ENCODE measurements around the gene C3orf20.
A peak's percentile ranks its signal among the peaks of the same experiment; 100 is the strongest.
"Not testable (repeated sequence)": the region's sequence is repeated elsewhere in the genome, so short reads cannot be mapped to it uniquely, and the experiment has no call there.

Gene C3orf20

DNA sequence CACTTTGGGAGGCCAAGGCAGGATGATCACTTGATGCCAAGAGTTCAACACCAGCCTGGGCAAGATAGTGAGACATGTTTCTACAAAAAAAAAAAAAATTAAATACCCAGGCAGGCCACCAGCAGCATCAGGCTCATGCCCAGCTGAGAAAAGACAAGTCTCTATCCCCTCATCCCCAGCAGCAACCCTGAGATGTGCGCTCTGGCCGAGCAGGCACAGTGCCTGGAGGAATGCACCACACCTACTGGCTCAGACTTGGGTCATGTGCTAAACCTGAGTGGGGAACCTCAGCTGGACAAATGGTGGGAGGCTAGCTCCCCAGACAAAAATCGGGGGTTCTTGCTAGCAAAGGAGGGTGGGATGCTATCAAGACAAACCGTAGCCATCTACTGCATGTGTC, 33.6 kb upstream of the C3orf20 start:
- Mint-ChIP-seq H3K36me3 (no peaks in the 10 kb centered on the region), H3K9me3 (no peaks in the 10 kb centered on the region), H3K4me3 (no peak overlapping the region), H3K4me1 (no peaks in the 10 kb centered on the region), H3K27ac (no peak overlapping the region), H3K27me3 (peaks cover 31 to 43% of the 10 kb centered on the region in 2 donors)
- ATAC-seq (replicated peaks) (no peak), DNase-seq (no peak)

- no peaks in the 10 kb centered on the region for H3K36me3 Mint-ChIP-seq
- H3K4me1 Mint-ChIP-seq, result peaks cover 3 to 12% of the 10 kb centered on the region in 2 donors
- ATAC-seq (replicated peaks) (no peak), DNase-seq (no peak)
- no peak overlapping the region for H3K4me3 Mint-ChIP-seq
- H3K27ac Mint-ChIP-seq, result no peak overlapping the region
- H3K9me3 Mint-ChIP-seq, result no peaks in the 10 kb centered on the region
- peaks cover 0 to 7% of the 10 kb centered on the region in 2 donors for H3K27me3 Mint-ChIP-seq
These were observed 29.5 kb upstream of the C3orf20 start for GRCh38 chr3:14645453-14645852.

DNA sequence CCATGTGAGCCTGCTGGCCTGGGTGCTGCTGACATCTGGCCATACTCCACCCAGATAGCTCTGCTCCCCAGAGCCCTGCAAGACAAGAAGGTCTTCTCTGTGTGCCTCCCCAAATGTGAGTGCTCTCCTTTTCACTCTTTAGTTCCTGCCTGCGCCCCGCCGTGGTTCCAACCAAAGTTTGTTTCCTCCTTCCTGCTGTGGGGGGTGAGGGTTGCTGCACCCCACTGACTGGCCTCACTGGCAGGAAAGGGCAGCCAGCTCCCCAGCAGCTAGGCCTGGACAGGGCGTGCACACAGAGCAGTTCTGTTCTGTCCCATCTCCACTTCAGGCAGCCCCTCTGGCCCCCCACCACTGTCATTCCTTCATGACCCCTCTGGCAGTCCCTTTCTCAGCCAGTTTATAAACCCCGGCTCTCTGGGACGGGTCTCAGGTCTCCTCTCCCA, 28.8 kb upstream of the C3orf20 start:
- Mint-ChIP-seq H3K27ac (no peak overlapping the region), H3K36me3 (no peaks in the 10 kb centered on the region), H3K4me3 (no peak overlapping the region), H3K4me1 (peaks cover 6 to 19% of the 10 kb centered on the region in 2 donors), H3K27me3 (peaks cover 0 to 7% of the 10 kb centered on the region in 2 donors), H3K9me3 (no peaks in the 10 kb centered on the region)
- DNase-seq (no peak), ATAC-seq (replicated peaks) (no peak)

DNA sequence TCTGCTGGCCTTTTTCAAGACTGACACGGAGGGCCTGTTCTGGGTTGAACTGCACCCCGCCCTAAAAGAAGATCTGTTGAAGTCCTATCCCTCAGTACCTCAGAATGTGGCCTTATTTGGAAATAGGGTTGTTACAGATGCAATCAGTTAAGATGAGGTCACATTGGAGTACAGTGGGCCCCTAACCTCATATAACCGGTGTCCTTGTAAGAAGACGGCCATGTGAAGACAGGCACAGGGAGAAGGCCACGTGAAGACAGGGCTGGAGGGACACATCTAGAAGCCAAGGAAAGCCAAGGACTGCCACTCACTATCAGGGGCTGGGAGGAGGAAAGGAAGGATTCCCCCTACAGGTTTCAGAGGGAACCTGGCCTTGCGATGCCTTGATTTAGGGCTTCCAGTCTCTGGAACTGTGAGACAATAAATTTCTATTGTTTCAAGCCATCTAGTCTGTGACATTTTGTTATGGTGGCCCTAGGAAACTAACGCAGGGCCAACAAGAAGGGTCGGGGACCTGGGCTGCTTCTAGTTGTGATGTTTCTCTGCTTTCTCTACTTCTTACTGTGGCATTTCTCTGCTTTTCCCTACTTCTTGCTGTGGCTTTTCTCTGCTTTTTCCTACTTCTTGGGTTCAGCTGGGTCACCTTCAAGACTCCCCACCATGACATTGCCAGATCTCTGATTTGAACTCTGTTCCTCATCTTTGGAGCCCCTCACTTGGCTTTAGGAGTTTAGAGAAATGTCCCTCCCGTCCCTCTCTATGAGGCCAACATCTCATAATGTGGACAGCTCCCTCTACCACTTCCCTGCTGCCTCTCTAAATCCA, 28.1 kb upstream of the C3orf20 start:
- Mint-ChIP-seq H3K4me3 (no peak overlapping the region), H3K36me3 (no peaks in the 10 kb centered on the region), H3K4me1 (peaks cover 6 to 21% of the 10 kb centered on the region in 2 donors), H3K9me3 (no peaks in the 10 kb centered on the region), H3K27ac (no peak overlapping the region), H3K27me3 (peaks cover 0 to 7% of the 10 kb centered on the region in 2 donors)
- DNase-seq (no peak), ATAC-seq (replicated peaks) (no peak)

DNA sequence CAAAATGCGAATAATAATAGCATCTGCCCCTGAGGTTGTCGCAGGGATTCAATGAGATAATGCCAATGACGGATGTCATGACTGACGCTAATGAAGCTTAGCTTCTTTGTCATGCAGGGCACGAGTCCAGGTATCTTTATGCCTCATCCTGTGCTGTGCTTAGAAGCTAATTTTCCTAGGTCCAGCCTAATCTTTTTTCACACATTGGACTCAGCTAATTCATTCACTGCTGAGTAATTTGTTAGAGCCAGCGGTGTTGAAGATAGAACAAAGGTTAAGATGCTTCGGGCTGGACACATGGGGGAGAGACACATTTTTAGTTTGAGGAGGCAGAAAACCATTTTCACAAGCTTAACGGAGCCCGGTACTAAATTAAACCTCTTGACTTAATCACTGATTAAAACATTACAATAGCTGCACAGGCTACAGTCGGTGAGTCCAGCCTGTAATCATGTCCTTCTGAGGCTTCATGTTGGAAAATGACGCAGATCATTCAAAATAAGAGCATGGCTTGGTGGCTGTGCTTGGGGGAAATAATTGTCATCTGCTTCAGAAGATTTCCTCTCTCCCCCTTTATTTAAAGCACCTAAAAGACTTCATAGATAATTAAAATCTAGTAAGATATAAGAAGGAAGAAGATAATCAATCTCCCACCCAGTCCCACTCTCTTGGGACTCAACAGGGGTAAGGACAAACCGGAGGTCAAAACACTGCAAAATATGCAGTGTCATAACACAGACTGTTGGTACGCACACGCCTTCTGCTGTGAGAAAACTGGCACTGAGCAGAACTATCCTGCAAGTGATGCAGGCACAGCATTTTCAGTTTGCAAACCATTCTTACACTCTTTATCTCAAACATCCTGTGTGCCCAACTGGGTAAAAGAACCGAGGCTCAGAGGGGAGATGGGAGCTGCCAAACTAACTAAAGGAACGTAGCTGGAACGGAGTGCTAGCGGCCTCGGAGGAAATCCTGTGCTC, 26.7 kb upstream of the C3orf20 start:
- Mint-ChIP-seq H3K36me3 (no peaks in the 10 kb centered on the region), H3K4me1 (peaks cover 6 to 26% of the 10 kb centered on the region in 2 donors), H3K27ac (no peak overlapping the region), H3K27me3 (peaks cover 0 to 1% of the 10 kb centered on the region in 2 donors), H3K9me3 (no peaks in the 10 kb centered on the region), H3K4me3 (no peak overlapping the region)
- no peak for DNase-seq
- ATAC-seq (replicated peaks), result no peak

GRCh38 chr3:14649466-14649865, 25.5 kb upstream of the C3orf20 start:
- ATAC-seq (replicated peaks) (no peak), DNase-seq (no peak)
- Mint-ChIP-seq H3K4me3 (no peak overlapping the region), H3K36me3 (no peaks in the 10 kb centered on the region), H3K27me3 (no peaks in the 10 kb centered on the region), H3K27ac (no peak overlapping the region), H3K4me1 (peaks cover 6 to 33% of the 10 kb centered on the region in 2 donors), H3K9me3 (no peaks in the 10 kb centered on the region)

GRCh38 chr3:14650193-14650592, 24.7 kb upstream of the C3orf20 start:
- Mint-ChIP-seq H3K27ac (peak overlapping the region; percentile 80), H3K4me3 (peak overlapping the region; percentile 95 to 97), H3K9me3 (no peaks in the 10 kb centered on the region), H3K27me3 (no peaks in the 10 kb centered on the region), H3K4me1 (peaks cover 6 to 33% of the 10 kb centered on the region in 2 donors), H3K36me3 (peaks cover 3 to 4% of the 10 kb centered on the region in 2 donors)
- ATAC-seq (replicated peaks), result no peak
- DNase-seq, result no peak

GRCh38 chr3:14651440-14652251, 23.3 kb upstream of the C3orf20 start, which contains the start of gene CCDC174:
TSS of gene CCDC174 (plus strand) at chr3:14651762. CDS start at chr3:14651837, 75 bp downstream.
- DNase-seq (peak; percentile 96), ATAC-seq (replicated peaks) (peak; percentile 98)
- peaks cover 8 to 11% of the 10 kb centered on the region in 2 donors for H3K36me3 Mint-ChIP-seq
- no peaks in the 10 kb centered on the region for H3K9me3 Mint-ChIP-seq
- peak within 1 kb of the TSS; percentile 98 for H3K27ac Mint-ChIP-seq
- H3K27me3 Mint-ChIP-seq, result no peaks in the 10 kb centered on the region
- H3K4me3 Mint-ChIP-seq, result peak within 1 kb of the TSS; percentile 95 to 97
- peaks cover 8 to 33% of the 10 kb centered on the region in 2 donors for H3K4me1 Mint-ChIP-seq

DNA sequence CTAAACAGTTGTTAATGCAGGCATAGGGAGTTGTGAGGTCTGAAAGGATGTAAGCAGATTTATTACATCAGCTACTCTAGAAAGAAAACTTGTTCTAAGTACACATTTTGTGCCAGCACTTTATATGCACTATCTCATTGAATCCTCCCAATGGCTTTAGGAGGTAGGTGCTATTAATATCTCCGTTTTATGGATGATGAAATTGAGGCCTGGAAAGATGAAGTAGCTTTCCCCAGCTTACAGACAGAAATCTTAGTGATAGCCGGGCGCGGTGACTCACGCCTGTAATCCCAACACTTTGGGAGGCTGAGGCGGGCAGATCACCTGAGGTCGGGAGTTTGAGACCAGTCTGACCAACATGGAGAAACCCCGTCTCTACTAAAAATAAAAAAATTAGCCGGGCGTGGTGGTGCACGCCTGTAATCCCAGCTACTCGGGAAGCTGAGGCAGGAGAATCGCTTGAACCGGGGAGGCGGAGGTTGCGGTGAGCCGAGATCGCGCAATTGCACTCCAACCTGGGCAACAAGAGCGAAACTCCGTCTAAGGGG, 22.5 kb upstream of the C3orf20 start:
- H3K4me3 Mint-ChIP-seq, result peak overlapping the region; percentile 95 to 97
- peaks cover 10 to 40% of the 10 kb centered on the region in 2 donors for H3K4me1 Mint-ChIP-seq
- peak overlapping the region; percentile 98 for H3K27ac Mint-ChIP-seq
- H3K27me3 Mint-ChIP-seq; ATAC-seq (replicated peaks); DNase-seq; H3K9me3 Mint-ChIP-seq: not testable (repeated sequence)
- peaks cover 10 to 14% of the 10 kb centered on the region in 2 donors for H3K36me3 Mint-ChIP-seq

- Mint-ChIP-seq H3K4me1 (peaks cover 12 to 36% of the 10 kb centered on the region in 2 donors), H3K27me3 (no peaks in the 10 kb centered on the region), H3K9me3 (no peaks in the 10 kb centered on the region), H3K4me3 (peak overlapping the region; percentile 2), H3K27ac (no peak overlapping the region), H3K36me3 (peaks cover 30 to 39% of the 10 kb centered on the region in 2 donors)
- DNase-seq (peak; percentile 34), ATAC-seq (replicated peaks) (peak; percentile 95 to 97)
These were observed 17.4 kb upstream of the C3orf20 start for GRCh38 chr3:14657579-14657978.

DNA sequence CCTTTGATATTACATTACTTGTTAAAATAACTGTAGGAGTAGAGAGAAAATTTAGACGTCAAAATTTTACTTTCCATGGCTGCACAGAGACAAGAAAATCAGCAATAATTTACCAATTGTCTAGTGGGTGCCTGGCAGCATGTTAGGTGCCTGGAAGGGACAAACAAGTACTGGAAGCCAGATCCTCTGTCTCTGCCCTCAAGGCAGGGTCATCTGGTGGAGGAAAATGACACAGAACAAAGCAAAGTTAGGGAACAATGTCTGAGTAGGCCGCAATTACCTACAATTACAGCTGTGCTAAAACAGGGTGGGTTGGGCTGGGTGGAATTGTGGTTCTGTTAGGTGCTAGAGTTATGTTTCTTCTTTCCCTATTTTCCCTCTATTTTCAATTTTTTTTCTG, 16.0 kb upstream of the C3orf20 start:
- no peaks in the 10 kb centered on the region for H3K27me3 Mint-ChIP-seq
- peaks cover 12 to 25% of the 10 kb centered on the region in 2 donors for H3K4me1 Mint-ChIP-seq
- DNase-seq, result no peak
- no peak overlapping the region for H3K27ac Mint-ChIP-seq
- no peak overlapping the region for H3K4me3 Mint-ChIP-seq
- H3K36me3 Mint-ChIP-seq, result peaks cover 41 to 50% of the 10 kb centered on the region in 2 donors
- no peak for ATAC-seq (replicated peaks)
- H3K9me3 Mint-ChIP-seq, result no peaks in the 10 kb centered on the region

- Mint-ChIP-seq H3K27me3 (no peaks in the 10 kb centered on the region), H3K4me1 (peaks cover 10 to 25% of the 10 kb centered on the region in 2 donors), H3K27ac (no peak overlapping the region), H3K9me3 (no peaks in the 10 kb centered on the region), H3K4me3 (no peak overlapping the region), H3K36me3 (peaks cover 45 to 54% of the 10 kb centered on the region in 2 donors)
- ATAC-seq (replicated peaks) (no peak), DNase-seq (no peak)
These were observed 14.0 kb upstream of the C3orf20 start for GRCh38 chr3:14660942-14661341.

DNA sequence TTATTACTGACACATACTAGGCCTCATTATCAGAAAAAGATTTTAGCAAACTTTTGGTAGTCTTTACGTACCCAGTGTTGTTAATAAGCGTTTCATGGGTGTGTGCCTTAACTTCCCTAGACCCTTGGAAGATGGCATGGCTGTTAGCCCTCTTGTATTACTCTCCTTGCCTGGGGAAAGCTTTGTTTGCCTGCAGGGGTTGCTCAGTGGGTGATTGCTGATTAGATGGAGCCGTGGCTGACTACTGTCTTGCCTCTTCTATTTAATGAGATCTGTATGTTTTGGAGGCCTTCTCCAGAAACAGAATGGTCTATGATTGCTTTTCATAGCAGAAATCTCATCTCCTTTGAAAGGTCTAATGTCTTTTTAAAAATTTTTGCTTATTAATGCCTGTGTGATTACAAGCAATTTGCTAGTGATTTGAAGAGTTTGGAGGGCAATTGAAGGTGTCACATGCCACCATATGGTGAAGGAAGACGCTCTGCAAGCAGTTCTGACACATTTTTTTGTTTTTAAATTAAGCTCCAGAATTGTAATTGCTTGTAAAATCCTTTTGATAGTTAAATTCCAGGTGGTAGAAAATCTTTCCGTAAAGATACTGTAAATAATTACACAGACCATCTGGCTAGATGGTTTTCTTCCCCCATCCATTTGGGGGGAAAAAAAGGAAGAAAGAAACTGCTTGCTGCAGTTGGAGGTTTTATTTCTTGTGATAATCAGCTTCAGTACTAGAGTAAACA, 11.4 kb upstream of the C3orf20 start:
- H3K4me1 Mint-ChIP-seq, result peaks cover 4 to 6% of the 10 kb centered on the region in 2 donors
- peaks cover 45 to 53% of the 10 kb centered on the region in 2 donors for H3K36me3 Mint-ChIP-seq
- DNase-seq (no peak), ATAC-seq (replicated peaks) (no peak)
- H3K27ac Mint-ChIP-seq, result peak overlapping the region; percentile 25
- no peaks in the 10 kb centered on the region for H3K27me3 Mint-ChIP-seq
- H3K4me3 Mint-ChIP-seq, result no peak overlapping the region
- H3K9me3 Mint-ChIP-seq, result no peaks in the 10 kb centered on the region
